AG04449 (cell line): ENCODE measurements around the gene DHCR24.

ENCODE experiments used
- CTCF ChIA-PET: fragments of 350-600 bp; formaldehyde crosslinking; extraction: SDS; loops from one replicate; lab custom pipeline; 2021; ENCODE audit warnings: antibody characterized with exemption; lab: Yijun Ruan, JAX
- POLR2A ChIA-PET: fragments of 400-600, 350-600 bp; formaldehyde crosslinking; extraction: SDS; loops from one replicate; lab custom pipeline; 2020; ENCODE audit warnings: antibody characterized with exemption, inconsistent platforms; lab: Yijun Ruan, JAX
- DNase-seq: peaks from one replicate; pipeline ENCODE4 v3.0.0-alpha.2; 2010; ENCODE audit warnings: low read depth, low spot score
- H3K4me3 ChIP-seq: 2 replicates; pipeline ENCODE4 v1.5.1; 2011; ENCODE audit warnings: low read depth, mild to moderate bottlenecking, control low read depth, low read length
- CTCF ChIP-seq: IDR thresholded peaks from one replicate; pipeline ENCODE4 v1.5.1; 2011; ENCODE audit warnings: mild to moderate bottlenecking, moderate library complexity, low read length, control low read depth, inconsistent platforms; ENCODE audit not compliant: insufficient read depth; ENCODE audit errors: missing control alignments

Gene DHCR24

GRCh38 chr1:54879872-54880271 is 7.1 kb downstream of the DHCR24 start:
- TF ChIP-seq CTCF, result no peak
- ChIA-PET POLR2A (no interaction called here), CTCF (no interaction called here)
- H3K4me3 ChIP-seq, result no peak overlapping the region
- DNase-seq, result no peak

- H3K4me3 ChIP-seq, result no peak overlapping the region
- TF ChIP-seq CTCF, result no peak
- no peak for DNase-seq
- CTCF ChIA-PET, result interaction anchor here (1.0 to 2.4 kb wide), 4 partner anchors 9 to 74 kb away, joined by 3 to 8 read pairs (median 3); no protein-coding TSS in a partner anchor
- POLR2A ChIA-PET, result no interaction called here
These were observed 10.2 kb downstream of the DHCR24 start for GRCh38 chr1:54876814-54877213.

DNA sequence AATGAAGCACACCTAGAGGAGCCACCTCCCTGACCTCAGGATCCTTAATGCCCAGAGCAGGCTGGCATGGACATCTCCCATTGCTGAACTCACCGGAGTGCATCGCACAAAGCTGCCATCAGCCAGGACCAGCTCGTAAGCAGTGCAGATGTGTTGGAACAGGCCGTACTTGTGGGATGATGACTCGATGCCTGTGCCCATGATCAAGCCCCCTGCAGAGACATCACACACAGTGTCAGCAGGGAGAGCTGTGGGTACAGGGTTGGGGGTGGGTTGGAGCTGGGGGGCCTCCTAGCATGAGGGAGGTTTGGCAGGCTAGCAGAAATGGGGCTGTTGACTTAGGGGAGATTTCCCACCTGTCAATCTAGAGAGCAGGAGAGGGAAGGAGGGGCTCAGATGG is 12.0 kb downstream of the DHCR24 start:
- ChIA-PET POLR2A (interaction anchor here (1.2 kb wide), 1 partner anchor 12 kb away, joined by 3 read pairs; the partner anchor contains the start of gene DHCR24), CTCF (interaction anchor here (1.3 kb wide), 1 partner anchor 9 kb away, joined by 5 read pairs; no protein-coding TSS in a partner anchor)
- no peak for DNase-seq
- TF ChIP-seq CTCF, result no peak
- no peak overlapping the region for H3K4me3 ChIP-seq

- H3K4me3 ChIP-seq, result no peak overlapping the region
- POLR2A ChIA-PET, result interaction anchor here (0.8 kb wide), 2 partner anchors 13 to 31 kb away, joined by 3 to 4 read pairs; partner anchors contain the start of gene DHCR24
- TF ChIP-seq CTCF, result no peak
- CTCF ChIA-PET, result interaction anchor here (0.9 to 1.5 kb wide), 6 partner anchors 10 to 148 kb away, joined by 3 to 5 read pairs (median 4); partner anchors contain the start of gene DHCR24
- DNase-seq, result no peak
These were observed 12.7 kb downstream of the DHCR24 start for GRCh38 chr1:54874079-54874830.

DNA sequence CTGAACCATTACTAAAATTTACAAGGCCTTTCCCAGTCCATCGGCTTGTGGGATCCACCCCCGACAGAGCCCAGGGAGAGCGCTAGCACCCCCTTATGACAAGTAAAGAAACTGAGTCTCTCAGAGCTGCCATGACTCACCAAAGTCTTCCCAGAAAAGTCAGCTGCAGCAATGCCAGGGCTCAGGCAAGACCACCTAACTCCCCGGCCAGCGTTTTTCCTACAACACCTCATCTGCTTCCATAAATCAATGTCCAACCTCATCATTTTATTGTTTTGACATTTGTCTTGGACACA is 15.0 kb downstream of the DHCR24 start:
- no peak overlapping the region for H3K4me3 ChIP-seq
- no peak for TF ChIP-seq CTCF
- CTCF ChIA-PET, result interaction anchor here (0.9 to 2.0 kb wide), 4 partner anchors 12 to 73 kb away, joined by 3 to 7 read pairs (median 4); partner anchors contain the start of gene DHCR24
- POLR2A ChIA-PET, result no interaction called here
- DNase-seq, result no peak

GRCh38 chr1:54871275-54872035 is 15.5 kb downstream of the DHCR24 start:
- CTCF ChIA-PET, result interaction anchor here (0.9 to 2.0 kb wide), 4 partner anchors 12 to 74 kb away, joined by 3 to 7 read pairs (median 4); partner anchors contain the start of gene DHCR24
- H3K4me3 ChIP-seq, result no peak overlapping the region

More at GRCh38 chr1:54871275-54872035, 15.5 kb downstream of the DHCR24 start:
- no peak for TF ChIP-seq CTCF
- POLR2A ChIA-PET, result no interaction called here
- no peak for DNase-seq
